ENCODE results near the gene RAPGEF1. TPM values are rescaled to one million over a fixed set of nuclear protein-coding genes. Genes with fewer than 3 reads are reported as not detected.

Gene RAPGEF1
- total and polyA plus RNA-seq, 2 donors (not counting 3 experiments of a cell fraction or from before 2014, with no cell fraction given) = 50.0 to 124 TPM

DNA sequence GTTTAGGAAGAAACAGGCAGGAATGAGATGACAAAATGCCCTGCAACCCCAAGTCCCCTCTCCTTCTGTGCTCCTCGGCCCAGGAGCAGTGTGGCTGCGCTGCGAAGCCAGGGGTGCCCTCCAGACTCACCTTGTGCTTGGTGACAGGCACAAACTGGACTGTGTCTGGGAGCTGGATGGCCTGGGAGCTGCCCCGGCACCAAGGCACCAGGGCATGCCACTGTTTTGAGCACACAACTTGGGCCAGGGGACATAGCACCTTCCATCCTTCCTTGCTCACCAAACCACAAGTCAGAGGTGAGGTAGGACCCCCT, 143.5 kb downstream of the RAPGEF1 start:
- Histone ChIP-seq H4K20me1 (replicated peaks; ENCODE audit: control insufficient read depth, extremely low read depth, insufficient read depth, low read length) (no peaks in the 10 kb centered on the region), H2AFZ (ENCODE audit: low read depth, low read length) (no peak overlapping the region), H3K36me3 (ENCODE audit: control insufficient read depth in 2 of 2, extremely low read depth in 1 of 2, insufficient read depth in 2 of 2, low read length in 2 of 2) (peaks cover 5 to 47% of the 10 kb centered on the region in 2 experiments), H3K27ac (ENCODE audit: insufficient read depth, low read depth, low read length) (peak overlapping the region; percentile 58), H3K9me1 (replicated peaks; ENCODE audit: control insufficient read depth, extremely low read depth, insufficient read depth, low read length) (no peaks in the 10 kb centered on the region), H3K9me3 (replicated peaks; ENCODE audit: control insufficient read depth, insufficient read depth, low read length) (no peaks in the 10 kb centered on the region), H3K4me2 (ENCODE audit: insufficient read depth, low read length) (no peak overlapping the region), H3K27me3 (ENCODE audit: control insufficient read depth in 2 of 2, insufficient read depth in 2 of 2, low read length in 2 of 2) (no peaks in the 10 kb centered on the region), H3K79me2 (ENCODE audit: control insufficient read depth, insufficient read depth, low read length) (no peaks in the 10 kb centered on the region), H3K4me1 (ENCODE audit: control insufficient read depth, extremely low read depth, insufficient read depth, low read length) (peaks cover 14% of the 10 kb centered on the region), H3K9ac (replicated peaks; ENCODE audit: extremely low read depth, insufficient read depth, low read length) (no peak overlapping the region), H3K4me3 (replicated peaks in 1 of 3; ENCODE audit: insufficient read depth in 1 of 3, low read depth in 1 of 3, low read length in 3 of 3) (no peak overlapping the region)
- no TSS peak for BruUV-seq (replicated peaks)
- TF ChIP-seq, protein P1, sequence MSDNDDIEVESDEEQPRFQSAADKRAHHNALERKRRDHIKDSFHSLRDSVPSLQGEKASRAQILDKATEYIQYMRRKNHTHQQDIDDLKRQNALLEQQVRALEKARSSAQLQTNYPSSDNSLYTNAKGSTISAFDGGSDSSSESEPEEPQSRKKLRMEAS (IDR thresholded peaks at IDR 0.05; ENCODE audit: insufficient read depth, insufficient read length) = no peak
- ChIA-PET CTCF (no interaction called here), POLR2A (no interaction called here)
- no peak for FAIRE-seq
- dilution Hi-C loops (cut with MboI; ENCODE audit: extremely low pct_ligation_motif_present, low sequenced_read_pairs) = no loop called here
- no peak for DNase-seq (ENCODE audit: low read depth, low spot score)
- intact Hi-C loops (cut with micrococcal nuclease) = no loop called here

DNA sequence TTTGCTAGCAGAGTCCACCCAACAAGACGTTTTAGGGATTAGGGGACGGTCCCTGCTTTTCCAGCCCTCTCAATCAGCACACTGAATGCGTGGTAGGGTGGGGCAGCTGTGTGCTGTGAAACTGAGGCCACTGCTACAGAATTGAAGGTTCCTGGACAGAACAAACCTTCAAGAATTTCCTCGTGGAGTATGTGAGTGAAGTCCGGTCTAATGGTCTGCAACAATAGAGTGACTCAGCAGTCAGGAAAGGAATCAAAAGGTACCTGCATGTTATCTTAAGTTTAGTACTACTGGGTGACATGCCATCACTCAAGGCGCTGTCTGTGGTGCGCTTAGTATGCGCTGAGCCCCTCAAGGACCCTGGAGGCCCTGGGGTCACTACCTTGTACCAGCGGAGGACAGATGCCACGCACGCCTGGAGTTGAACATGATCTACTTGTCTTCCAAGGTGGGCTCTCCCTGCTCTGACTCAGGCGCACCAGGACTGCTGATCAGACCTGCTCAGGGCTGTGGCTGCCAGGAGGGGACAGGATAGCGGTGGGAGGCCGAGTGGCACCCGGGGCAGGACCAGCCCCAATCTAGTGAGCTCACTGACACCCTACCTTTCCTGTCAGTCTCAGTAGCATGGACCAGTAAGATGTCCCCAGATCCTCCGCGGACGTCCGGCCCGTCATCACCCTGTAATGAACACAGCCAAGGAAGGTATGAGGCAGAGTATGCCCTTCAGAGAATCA, 144.0 kb downstream of the RAPGEF1 start:
- Histone ChIP-seq H2AFZ (ENCODE audit: low read depth, low read length) (no peak overlapping the region), H3K27ac (ENCODE audit: insufficient read depth, low read depth, low read length) (peak overlapping the region; percentile 58), H3K9ac (replicated peaks; ENCODE audit: extremely low read depth, insufficient read depth, low read length) (peak overlapping the region; percentile 12), H3K36me3 (ENCODE audit: control insufficient read depth in 2 of 2, extremely low read depth in 1 of 2, insufficient read depth in 2 of 2, low read length in 2 of 2) (peaks cover 5 to 47% of the 10 kb centered on the region in 2 experiments), H3K9me1 (replicated peaks; ENCODE audit: control insufficient read depth, extremely low read depth, insufficient read depth, low read length) (no peaks in the 10 kb centered on the region), H3K27me3 (ENCODE audit: control insufficient read depth in 2 of 2, insufficient read depth in 2 of 2, low read length in 2 of 2) (no peaks in the 10 kb centered on the region), H4K20me1 (replicated peaks; ENCODE audit: control insufficient read depth, extremely low read depth, insufficient read depth, low read length) (no peaks in the 10 kb centered on the region), H3K4me1 (ENCODE audit: control insufficient read depth, extremely low read depth, insufficient read depth, low read length) (peaks cover 14% of the 10 kb centered on the region), H3K4me3 (replicated peaks in 1 of 3; ENCODE audit: insufficient read depth in 1 of 3, low read depth in 1 of 3, low read length in 3 of 3) (no peak overlapping the region), H3K79me2 (ENCODE audit: control insufficient read depth, insufficient read depth, low read length) (no peaks in the 10 kb centered on the region), H3K4me2 (ENCODE audit: insufficient read depth, low read length) (no peak overlapping the region), H3K9me3 (replicated peaks; ENCODE audit: control insufficient read depth, insufficient read depth, low read length) (no peaks in the 10 kb centered on the region)
- dilution Hi-C loops (cut with MboI; ENCODE audit: extremely low pct_ligation_motif_present, low sequenced_read_pairs) = no loop called here
- POLR2A ChIA-PET = no interaction called here
- FAIRE-seq (peak; percentile 95), DNase-seq (ENCODE audit: low read depth, low spot score) (peak; percentile 67)
- CTCF ChIA-PET = no interaction called here
- no TSS peak for BruUV-seq (replicated peaks)
- intact Hi-C loops (cut with micrococcal nuclease) = no loop called here
- TF ChIP-seq MYC (IDR thresholded peaks at IDR 0.05; ENCODE audit: low read depth, low read length) = no peak
- TF ChIP-seq POLR2A (IDR thresholded peaks at IDR 0.05; ENCODE audit: low read depth, low read length) = no peak
- peak; percentile 45 for TF ChIP-seq JUN (IDR thresholded peaks at IDR 0.05; ENCODE audit: borderline replicate concordance, insufficient read depth, insufficient read length, low read depth)
